NCI-H2196 (cell line): ENCODE data around the gene MYO5A.
"Not testable (repeated sequence)": the region's sequence is repeated elsewhere in the genome, so short reads cannot be mapped to it uniquely, and the experiment has no call there.

ENCODE experiments used
- DNase-seq: peaks from one replicate; lab custom pipeline; 2025; ENCODE audit not compliant: unreplicated experiment; lab: John Stamatoyannopoulos, UW

Gene MYO5A

DNA sequence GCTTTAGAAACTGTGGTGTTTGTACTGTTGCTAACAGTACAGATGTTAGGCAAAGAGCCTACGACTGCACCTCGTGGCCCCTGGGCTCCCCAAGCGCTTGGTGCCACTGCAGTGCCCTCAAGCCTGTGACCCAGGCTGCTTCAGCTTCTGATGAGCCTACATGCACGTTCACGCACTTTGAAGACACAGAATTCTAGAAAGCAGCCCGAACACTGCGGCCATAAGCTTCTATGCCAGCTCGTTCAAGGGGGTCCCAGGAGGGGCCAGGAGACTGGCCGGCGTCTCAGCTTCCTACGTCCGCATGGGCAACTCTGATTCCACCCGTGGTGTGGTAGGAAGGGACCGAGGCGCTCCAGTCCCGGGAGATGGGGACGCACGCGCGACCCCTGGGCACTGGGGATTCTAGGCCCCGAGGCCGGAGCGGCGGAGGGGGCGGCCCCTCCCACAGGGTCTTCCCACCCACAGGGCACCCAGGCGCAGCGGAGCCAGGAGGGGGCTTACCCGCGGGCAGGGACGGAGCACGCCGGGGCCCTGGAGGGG is 233.7 kb downstream of the MYO5A start:
- DNase-seq: no peak

- no peak for DNase-seq
These were observed 235.8 kb downstream of the MYO5A start for GRCh38 chr15:52292780-52293392.

- DNase-seq: no peak
These were observed 237.5 kb downstream of the MYO5A start for GRCh38 chr15:52291204-52291603.

DNA sequence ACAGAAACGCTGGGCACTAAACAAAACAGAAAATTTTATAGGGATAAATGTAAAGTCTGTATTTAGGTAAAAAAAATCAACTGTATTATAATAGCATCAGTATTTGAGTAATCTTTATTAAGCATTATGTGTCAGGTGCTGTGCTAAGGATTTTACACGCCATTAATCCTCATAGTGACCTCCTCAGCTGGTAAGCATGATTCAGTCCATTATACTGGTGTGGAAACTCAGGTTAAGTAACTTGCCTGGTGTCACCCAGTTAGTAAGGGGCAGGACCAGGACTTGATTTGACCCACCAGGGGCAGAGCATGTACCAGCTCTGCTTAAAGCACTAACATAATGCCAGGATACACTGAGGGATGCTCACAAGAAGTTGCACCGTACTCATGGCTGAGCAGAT is 237.9 kb downstream of the MYO5A start:
- no peak for DNase-seq

- DNase-seq: no peak
These were observed 238.4 kb downstream of the MYO5A start for GRCh38 chr15:52290329-52290728.

DNA sequence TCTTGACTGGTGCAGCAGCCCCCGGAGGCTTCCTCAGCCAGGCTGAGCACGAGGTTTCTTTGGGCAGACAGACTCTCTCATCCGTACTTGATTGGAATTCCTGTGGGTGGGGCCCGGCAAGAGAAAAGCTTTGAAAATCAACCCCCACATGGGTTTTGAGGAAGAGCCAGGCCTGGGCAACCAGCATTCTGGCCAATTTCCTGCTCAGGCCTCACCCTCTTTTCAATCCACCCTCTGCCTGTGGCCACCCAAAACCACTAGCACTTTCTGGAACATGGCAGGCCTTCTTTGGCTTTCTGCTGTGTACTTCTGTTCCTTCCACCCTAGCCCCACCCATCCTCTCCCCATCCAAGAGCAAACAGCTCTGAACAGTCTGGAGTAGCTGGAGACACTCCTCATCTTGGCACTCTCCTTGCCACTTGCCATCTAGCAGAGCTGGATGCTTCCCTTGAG is 239.0 kb downstream of the MYO5A start:
- DNase-seq: no peak

- DNase-seq: no peak
These were observed 239.7 kb downstream of the MYO5A start for GRCh38 chr15:52288986-52289385.

DNA sequence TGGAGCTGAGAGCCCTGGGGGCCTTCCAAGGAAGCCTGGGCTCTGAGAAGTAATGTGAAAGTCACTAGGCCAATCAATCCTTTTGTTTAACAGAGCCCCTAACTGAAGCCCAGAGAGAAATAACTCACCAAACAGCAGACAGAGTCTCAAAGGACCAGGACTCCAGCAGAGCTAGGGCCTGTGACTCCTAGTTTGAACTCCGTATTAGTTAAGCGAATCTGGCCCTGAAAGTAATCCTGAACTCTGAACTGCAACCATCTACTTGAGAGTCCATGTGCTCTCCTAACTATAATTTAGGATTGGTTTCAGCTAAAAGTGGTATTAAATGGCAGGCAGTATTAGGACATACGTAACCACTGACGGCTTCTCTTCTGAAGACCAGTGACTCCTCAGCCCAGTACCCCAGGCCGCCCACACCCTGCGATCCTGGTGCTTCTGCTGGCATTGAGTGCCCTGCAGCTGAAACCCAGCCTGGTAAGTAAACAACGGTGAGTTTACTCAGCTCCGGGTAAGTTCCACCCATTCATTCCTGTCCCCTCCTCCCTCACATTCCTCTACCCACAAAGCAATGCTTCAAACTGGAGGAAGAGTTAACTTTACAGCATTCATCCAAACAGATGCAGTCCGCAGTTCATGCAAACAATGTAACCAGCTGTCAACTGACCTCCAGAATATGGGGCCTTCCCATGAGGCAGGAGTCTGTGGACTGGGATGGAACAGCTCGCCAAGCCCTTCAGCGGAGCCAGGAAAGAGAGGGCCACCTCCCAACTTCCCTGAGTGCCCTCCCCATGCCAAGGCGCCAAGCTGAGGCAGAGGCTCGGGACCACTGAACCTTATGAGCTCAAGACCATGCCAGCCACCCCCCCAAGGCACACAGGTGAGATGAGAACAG is 240.4 kb downstream of the MYO5A start:
- peak; percentile 38 for DNase-seq

DNA sequence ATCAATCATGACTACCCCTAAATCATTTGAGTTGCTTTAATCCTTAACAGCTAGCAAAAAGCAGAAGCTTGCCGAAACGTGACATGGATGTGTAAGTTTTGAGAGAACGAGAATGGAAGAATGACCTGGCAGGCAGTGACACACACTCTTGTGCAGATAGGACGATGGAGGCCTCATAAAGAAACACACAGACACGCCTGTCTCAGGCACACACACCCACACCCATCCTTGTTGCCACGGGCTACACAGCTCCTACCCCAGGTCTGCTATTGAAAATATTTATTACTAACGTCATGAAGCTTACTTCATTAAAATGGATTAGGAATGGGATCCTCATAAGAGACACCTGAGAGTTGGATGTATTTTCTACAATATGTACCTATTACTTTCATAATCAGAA is 241.6 kb downstream of the MYO5A start:
- DNase-seq: no peak

DNA sequence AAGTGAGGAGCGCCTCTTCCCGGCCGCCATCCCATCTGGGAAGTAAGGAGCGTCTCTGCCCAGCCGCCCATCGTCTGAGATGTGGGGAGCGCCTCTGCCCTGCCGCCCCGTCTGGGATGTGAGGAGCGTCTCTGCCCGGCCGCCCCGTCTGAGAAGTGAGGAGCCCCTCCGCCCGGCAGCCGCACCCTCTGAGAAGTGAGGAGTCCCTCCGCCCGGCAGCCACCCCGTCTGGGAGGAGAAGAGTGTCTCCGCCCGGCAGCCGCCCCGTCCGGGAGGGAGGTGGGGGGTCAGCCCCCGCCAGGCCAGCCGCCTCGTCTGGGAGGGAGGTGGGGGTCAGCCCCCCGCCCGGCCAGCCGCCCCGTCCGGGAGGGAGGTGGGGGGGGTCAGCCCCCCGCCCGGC is 242.7 kb downstream of the MYO5A start:
- not testable (repeated sequence) for DNase-seq

- no peak for DNase-seq
These were observed 244.5 kb downstream of the MYO5A start for GRCh38 chr15:52284164-52284563.

DNA sequence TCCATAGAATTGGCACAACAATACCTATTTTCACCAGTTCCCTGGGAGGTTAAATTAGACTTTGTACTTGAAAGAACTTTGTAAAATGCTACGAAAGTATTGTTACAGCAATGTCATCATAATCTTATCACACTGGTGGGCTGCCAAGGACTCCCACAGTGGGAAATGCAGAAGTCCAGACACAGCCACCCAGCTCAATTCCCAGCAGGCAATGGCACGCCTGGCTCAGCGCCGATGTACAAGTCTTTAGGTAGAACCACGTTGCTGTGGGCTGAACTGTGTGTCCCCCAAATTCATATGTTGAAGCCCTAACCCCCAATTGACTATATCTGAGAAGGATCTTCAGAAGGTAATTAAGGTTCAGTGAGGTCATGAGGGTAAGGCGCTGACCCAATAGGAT is 245.4 kb downstream of the MYO5A start:
- DNase-seq: no peak

- no peak for DNase-seq
These were observed 246.3 kb downstream of the MYO5A start for GRCh38 chr15:52282418-52282817.

DNA sequence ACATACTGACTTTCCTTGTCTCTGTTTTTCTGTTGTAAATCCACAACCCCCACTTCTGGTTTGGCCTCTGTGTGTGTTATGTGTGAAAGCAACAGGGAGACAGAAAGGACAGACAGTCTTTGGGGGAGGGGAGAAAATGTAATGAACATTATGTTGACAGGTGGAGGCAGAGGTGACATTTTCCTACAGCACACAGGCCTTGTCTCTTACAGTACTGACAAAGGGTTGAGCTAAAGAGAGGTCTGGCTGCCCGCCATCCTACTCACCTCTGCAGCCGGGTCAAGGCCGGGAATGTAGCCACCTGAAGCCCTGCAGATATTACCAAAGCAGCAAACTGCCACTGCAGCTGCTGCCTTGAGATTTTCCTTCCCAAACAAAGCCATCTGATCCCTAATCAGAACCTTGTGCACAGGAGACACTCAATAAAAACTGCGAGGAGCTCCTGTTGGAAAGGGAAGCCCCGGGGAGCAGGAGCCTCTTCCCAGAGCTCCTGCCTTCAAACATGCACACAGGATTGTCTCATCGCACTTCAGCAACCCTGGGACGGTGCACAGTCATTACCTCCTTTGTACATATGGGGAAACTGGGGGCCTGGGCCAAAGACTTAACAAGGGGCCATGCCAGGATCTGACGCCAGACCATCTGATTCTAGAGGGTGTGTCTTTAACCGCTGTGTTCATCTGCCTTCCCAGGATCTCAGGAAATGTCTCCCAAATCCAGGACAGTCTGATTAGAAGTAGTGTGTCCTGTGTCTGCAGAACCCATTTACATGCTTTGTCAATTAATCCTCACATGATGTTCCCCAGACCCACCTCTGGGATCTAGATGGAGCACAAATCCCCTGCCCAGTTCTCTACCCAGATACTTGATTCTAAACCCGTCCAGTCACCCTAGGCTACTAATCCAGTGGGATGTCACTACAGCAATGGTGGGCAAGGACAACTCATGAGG is 247.3 kb downstream of the MYO5A start:
- DNase-seq: peak; percentile 13

GRCh38 chr15:52280326-52281084 is 248.2 kb downstream of the MYO5A start:
- no peak for DNase-seq

- no peak for DNase-seq
These were observed 249.9 kb downstream of the MYO5A start for GRCh38 chr15:52278636-52279367.

GRCh38 chr15:52278135-52278534 is 250.5 kb downstream of the MYO5A start:
- no peak for DNase-seq

DNA sequence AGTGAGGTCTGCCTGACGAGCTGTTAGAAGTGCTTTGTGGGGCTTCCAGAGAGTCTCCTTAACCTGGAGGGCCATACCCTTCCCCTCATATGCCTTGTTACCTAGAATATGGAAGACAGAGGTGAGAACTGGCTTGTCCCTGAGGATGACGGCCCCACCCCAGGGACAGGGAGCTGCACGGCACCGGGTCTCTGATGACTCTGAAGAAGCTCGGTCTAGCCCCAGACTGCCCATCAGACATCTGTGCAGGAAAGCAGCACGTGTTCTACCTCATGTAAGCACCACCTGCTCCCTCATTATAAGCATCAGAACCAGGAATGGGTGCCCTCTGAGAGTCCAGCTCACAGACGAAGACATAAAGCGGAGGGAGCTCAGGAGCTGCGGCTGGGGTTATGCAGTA is 251.1 kb downstream of the MYO5A start:
- DNase-seq: no peak

- no peak for DNase-seq
These were observed 252.4 kb downstream of the MYO5A start for GRCh38 chr15:52276256-52276770.
